PC-3 (cell line): ENCODE results near the gene RPL13.

ENCODE experiments used
- EZH2 ChIP-seq: fragments of 300-600 bp; sonication (generic); IDR thresholded peaks from one replicate; pipeline ENCODE4 v1.6.1; 2017; ENCODE audit warnings: antibody characterized with exemption, mild to moderate bottlenecking, low read length; ENCODE audit not compliant: unreplicated experiment
- TF ChIP-seq, protein P1 (sequence below): fragments of 300-600 bp; sonication (generic); conservative IDR thresholded peaks from 2 replicates; pipeline ENCODE4 v1.5.1; 2017; ENCODE audit warnings: antibody characterized with exemption, low read depth, mild to moderate bottlenecking, low read length

DNA sequence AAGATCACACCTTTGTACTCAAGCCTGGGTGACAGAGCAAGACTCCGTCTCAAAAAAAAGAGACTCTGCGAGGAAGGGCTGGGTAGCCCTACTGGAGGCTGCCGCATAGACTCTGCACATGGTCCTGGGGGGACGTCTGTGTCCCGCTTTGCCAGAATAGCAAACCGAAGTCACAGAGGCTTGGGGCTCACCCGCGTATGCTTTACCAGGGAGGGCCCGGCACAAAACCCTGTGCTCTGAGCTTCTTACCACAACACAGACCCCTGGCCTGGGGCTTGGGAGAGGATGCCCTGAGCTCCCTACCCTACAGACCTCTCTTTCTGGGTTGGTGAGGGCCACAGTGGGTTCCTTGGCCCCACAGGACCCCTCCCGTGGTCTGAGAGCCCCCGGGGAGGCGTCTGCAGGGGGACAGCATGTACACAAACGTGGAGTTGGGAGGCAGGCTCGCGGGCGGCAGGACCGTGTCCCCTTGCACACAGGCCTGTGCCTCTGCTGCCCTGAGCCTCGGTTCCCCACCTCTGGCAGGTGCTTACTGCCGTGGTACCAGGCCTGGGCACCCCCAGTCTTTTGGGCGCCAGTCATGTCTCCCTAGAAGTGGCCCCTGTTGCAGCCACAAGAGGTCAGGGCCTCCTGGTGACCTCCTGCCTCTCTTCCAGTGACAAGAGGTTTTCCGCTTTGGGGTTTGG is 28.9 kb downstream of the RPL13 start:
- TF ChIP-seq, protein P1, sequence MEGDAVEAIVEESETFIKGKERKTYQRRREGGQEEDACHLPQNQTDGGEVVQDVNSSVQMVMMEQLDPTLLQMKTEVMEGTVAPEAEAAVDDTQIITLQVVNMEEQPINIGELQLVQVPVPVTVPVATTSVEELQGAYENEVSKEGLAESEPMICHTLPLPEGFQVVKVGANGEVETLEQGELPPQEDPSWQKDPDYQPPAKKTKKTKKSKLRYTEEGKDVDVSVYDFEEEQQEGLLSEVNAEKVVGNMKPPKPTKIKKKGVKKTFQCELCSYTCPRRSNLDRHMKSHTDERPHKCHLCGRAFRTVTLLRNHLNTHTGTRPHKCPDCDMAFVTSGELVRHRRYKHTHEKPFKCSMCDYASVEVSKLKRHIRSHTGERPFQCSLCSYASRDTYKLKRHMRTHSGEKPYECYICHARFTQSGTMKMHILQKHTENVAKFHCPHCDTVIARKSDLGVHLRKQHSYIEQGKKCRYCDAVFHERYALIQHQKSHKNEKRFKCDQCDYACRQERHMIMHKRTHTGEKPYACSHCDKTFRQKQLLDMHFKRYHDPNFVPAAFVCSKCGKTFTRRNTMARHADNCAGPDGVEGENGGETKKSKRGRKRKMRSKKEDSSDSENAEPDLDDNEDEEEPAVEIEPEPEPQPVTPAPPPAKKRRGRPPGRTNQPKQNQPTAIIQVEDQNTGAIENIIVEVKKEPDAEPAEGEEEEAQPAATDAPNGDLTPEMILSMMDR: no peak
- TF ChIP-seq EZH2: no peak
